Activated CD4-positive, CD25-positive, alpha-beta regulatory T cell treated with anti-CD3 and anti-CD28 coated beads, Interleukin-2, amount 50 U/mL, for 72 hours (primary cell): ENCODE measurements around the gene ATG4B.
A peak's percentile ranks its signal among the peaks of the same experiment; 100 is the strongest.

Source experiments
- DNase-seq: peaks from one replicate; pipeline ENCODE4 v3.0.0; 2021

The ATG4B gene

DNA sequence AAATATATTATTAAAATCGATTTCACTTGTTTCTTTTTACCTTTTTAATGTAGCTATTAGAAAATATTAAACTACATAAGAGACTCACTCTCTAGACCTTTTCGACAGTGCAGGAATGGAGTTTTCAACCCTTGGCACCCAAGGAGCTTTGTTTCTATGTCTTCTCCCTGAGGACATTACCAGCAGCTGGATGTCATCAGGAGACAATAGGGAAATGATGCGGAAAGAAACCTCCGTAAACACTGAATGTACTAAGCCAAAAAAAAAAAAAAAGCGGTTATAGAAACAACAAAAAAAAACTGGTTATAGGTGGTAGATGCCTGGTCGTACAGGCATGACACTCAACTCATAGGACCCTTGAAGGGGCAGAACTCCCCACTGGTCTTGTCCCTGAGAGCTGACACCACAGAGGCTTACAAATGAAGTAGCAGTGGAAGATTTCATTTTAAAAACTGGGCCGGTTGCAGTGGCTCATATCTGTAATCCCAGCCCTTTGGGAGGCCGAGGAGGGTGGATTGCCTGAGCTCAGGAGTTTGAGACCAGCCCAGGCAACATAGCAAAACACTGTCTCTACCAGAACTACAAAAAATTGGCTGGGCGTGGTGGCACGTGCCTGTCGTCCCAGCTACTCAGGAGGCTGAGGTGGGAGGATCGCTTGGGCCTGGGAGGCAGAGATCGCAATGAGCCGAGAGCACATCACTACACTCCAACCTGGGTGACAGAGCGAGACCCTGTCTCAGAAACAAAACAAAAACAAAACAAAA is 24.3 kb upstream of the ATG4B start:
- no peak for DNase-seq

DNA sequence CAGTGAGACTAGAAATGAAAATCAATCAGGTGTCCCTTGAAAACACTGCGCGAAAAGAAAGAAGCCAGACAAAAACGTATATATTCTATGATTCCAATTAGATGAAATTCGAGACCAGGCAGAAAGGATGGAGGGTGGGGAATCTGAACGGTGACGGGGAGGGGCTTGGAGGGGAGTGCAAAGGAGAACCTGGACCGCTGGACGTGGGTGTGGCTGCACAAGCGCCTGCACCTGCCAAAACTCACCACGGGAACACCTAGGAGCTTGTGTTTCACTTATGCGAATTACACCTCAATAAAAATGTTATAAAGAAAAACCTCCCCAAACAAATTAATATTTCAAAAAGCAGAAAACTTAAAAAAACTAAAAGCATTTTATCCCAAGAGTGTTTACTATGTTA is 22.5 kb upstream of the ATG4B start:
- no peak for DNase-seq

DNA sequence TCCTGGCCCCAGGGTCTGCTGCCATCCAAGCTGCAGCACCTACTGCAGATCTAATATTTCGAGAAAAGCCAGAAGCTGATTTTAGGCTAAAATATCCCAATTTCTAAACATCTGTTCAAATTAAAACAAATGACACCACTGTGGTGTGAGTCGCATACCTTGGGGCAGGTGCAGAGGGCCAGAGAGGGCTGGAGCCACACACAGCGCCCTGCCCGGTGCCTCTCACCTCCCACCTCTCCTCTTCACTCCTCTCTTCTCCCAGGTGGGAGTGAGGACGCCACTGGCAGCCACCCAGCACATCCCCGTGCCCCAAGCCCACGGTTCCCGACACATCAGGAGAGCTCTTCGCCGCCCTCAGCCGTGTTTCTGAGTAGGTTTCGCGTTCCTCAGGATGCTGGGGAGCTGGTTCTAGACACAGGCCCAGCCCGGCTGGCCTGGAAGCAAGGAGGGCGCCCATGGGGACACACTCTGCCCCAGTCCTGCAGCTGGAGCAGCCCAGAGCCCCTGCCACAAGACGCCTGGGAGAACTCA is 21.9 kb upstream of the ATG4B start:
- no peak for DNase-seq

DNA sequence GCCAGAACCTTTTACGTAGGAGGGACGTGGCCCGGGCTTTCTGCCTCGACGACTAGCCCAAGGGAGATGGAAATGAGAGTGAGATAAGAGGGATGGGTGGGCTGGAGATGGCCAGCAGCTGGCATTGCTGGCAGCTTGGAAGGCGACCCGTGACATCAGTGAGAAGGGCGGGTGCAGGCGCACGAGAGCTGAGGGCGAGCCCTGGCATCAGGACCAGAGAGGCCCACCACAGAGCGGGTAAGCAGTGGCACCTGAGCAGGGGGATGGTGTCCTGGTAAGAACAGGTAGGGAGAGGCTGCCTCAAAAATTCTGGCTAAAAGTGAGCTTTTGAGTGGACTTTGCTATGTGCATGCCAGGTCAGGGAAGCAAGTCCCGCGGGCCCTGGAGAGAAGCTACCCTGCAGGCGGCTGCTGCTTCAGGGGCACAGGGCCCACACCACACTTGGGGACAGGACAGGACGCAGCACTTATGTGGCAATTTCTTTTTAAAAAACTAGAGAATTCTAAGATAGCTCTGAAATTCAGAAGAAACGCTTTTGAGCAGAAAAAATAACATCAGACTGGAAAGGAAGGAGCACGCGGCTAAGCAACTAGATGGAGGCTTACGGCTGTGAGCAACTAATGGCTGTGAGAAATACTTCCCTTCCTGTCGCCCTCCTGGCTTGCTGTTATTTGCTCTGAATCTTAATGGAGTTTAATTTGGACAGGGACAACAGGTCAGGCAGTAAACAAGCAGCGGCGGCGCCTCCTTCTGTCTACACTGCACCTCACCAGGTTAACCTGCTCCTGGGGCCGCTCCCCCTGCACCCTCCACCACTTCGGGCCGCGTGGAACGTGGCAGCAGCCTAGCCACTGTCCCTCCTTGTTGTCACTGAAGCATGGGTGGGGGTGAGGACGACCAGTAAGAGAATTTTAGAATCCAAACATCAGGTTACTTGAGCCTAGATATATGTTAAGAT is 21.0 kb upstream of the ATG4B start:
- no peak for DNase-seq

DNA sequence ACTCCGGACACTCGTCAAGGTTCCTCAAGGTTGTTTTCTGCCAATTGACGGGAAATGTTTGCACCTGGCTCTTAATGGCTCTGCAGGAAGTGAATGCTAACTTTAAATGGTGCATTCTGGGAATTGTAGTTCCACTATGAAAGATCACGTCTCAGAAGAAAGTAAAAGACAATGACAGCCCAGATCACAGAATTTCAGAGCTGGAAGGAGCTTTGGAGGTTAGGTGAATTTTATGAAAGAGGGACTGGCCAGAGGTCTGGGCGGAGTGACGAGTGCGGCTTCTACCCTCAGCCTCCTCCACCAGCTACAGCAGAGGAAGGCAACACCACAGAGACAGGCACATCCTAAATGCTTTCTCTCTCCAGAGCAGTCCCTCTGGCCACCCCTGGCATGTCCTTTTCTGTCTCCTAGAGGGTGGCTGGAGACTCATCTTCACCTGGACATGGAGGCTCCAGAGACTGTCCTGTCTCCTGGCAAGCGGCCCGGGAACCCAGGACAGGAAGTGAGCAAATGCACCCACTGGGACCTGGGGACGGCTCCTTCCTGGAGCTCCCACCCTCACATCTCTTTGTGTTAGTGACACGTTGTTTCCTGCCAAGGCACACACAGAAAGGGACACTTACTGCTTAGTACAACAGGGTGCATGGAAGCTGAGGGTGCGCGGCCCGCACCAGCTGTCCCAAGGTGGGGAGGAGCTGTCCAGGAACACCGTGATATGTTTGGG is 19.9 kb upstream of the ATG4B start:
- no peak for DNase-seq

DNA sequence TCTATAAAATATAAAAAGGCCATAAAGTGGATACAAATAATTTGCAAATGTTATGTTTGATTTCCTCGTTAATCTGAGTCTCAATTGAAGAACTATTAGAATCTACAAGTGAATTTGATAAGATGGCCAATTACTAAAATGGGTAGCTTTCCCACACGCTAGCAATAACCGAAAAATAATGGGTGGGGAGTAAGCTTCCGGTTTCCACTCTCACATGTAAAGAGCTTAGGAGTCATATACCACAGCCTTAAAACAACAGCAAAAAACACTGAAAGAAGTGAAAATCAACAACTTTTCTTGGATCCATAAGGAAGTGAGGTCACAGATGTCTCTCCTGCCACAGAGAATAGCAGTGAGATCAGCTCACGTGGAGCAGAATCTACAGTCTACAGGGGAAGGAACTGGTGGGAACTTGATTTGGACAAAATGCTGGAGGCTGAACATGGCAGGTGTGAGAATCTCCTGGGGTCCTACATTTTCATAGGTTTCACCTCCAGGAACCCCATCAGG is 19.1 kb upstream of the ATG4B start:
- no peak for DNase-seq

DNA sequence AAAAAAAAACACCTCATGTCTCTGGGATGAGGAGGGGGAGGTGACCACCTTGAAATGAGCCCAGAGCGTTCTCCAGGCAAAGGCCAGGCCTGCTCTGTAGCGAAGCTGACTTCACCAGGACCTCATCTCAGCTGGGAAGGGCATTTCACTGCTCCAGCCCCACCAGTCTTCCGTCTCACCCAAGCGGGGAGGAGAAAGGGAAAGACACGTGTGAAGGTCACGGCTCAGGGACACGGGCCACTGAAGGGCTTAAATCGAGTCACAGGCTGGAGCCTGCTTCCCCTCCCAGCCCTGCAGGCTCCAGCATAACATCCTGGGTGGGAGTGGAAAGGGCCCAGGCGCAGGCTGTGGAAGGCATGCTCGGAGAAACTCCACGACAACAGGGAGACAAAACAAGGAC is 18.7 kb upstream of the ATG4B start:
- DNase-seq = no peak

DNA sequence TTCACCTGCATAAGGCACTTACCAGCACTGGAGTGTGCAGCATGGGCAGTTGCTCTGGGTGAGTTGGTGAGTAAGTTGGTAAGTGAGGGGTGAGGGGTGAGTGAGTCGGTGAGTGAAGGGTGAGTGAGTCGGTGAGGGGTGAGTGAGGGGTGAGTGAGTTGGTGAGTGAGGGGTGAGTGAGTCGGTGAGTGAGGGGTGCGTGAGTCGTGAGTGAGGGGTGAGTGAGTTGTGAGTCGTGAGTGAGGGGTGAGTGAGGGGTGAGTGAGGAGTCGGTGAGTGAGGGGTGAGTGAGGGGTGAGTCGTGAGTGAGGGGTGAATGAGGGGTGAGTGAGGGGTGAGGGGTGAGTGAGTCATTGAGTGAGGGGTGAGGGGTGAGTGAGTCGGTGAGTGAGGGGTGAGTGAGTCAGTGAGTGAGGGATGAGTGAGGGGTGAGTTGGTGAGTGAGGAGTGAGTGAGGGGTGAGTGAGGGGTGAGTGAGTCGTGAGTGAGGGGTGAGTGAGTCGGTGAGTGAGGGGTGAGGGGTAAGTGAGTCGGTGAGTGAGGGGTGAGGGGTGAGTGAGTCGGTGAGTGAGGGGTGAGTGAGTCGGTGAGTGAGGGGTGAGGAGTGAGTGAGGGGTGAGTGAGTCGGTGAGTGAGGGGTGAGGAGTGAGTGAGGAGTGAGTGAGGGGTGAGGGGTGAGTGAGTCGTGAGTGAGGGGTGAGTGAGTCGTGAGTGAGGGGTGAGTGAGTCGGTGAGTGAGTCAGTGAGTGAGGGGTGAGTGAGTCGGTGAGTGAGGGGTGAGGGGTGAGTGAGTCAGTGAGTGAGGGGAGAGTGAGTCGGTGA is 17.7 kb upstream of the ATG4B start:
- DNase-seq = no peak

DNA sequence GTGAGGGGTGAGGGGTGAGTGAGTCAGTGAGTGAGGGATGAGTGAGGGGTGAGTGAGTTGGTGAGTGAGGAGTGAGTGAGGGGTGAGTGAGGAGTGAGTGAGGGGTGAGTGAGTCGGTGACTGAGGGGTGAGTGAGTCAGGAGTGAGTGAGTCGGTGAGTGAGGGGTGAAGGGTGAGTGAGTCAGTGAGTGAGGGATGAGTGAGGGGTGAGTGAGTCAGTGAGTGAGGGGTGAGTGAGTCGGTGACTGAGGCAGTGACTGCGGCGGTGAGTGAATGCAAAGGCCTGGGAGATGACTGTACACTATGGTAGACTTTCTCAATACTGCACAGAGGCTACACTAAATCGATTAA is 17.1 kb upstream of the ATG4B start:
- DNase-seq = peak; percentile 54

DNA sequence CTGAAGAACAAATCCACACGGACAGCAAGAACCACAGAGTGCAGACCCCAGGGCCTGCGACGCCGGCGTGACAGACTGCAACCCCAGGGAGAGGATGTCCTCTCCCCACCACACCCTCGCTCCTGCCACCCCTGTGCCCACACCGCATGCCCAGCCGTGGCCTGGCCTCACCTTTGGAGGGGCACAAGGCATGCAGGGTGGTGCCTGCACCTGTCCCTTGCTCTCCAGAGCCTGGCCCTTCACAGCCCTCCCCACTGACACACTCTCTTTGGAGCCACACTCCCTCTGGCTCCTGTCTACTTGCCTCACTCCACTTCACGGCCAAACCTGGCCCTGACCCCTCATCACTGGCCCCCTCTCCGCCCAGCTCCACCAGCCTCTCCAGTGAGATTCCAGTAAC is 9.8 kb upstream of the ATG4B start:
- no peak for DNase-seq

DNA sequence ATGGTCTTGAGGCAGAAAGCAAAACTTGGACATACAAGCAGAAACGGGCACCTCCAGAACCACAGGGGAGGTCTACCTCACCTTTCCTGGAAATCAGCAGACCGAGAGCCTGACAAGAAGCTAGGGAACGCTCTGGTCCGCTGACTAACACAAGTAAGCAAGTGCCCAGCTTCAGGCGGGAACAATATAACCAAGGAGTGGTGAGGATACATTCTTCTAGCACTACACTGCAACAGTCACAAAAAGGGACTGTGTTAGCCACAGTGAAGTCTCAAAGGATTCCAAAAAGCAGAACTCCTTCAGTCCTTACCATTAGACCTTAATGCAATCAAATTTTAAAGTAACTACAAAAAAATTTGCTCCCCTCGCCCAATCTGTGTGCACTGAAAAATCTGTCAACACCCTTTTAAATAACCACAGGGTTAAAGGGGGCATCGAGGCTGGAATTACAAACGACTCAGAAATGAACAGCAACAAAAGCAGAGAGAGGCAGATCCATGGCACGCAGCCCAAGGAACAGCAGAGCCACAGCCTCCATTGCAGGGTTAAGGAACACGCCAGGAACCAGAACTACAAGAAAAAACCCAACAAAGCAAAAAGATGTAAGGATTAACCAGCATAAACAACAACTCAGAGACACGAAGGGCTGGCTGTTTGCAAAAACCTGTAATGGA is 7.6 kb upstream of the ATG4B start:
- DNase-seq = no peak

DNA sequence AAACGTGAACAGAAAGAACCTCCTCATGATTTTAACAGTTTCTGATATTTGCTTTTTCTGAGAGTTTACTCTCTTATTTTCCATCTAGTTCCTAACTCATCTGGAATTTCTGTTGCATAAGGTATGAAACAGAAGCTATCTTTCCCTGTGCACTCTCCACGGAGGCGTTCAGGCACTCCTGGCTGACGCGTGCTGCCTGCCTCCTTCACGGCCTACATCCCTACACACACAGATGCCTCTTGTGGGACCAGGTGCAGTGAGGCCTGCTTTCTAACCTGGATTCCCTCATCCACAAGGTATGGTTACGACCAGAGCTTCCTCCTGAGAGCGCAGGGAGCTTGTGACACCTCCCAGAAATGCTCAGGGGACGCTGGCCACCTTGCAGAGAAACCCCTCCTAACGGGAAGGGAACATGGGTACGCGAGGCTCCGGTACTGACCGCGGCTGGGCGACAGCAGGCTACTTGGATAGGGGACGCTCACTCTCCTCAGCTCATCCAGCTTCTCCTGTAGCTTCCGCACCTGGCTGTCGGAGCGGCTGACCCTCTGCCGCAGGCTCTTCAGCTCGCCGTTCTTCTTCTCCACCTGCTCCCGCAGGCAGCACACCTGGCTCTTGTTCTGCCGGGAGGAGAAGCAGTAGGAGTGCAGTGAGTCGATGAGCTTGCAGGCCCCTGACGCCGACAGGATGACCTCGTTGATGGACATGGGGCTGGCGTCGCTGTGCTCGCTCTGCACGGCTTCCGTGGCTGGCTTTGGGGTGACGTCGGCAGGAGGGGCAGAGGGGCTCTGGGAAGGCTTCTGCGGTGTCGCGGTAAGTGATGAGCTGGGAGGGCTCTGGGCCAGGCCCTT is 4.8 kb upstream of the ATG4B start:
- DNase-seq = no peak

DNA sequence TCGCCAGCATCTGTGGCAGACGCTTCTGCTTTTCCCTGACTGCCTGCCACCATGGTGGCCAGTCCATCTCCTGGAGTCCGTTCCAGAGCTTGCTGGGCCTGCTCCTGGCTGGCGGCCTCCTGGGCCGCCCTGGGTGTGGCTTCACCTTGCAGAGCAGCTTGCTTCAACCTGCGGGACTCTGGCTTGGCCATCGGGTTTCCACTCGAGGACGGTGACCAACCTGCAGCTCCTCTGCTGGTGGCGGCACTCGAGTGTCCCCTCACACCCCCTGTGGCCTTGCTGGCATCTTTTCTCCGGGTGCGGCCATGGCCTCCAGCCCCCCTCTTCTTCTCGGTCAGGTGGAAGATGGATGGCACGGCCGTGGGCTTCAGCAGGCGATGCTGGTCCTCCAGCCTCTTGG is 3.9 kb upstream of the ATG4B start:
- DNase-seq = no peak

DNA sequence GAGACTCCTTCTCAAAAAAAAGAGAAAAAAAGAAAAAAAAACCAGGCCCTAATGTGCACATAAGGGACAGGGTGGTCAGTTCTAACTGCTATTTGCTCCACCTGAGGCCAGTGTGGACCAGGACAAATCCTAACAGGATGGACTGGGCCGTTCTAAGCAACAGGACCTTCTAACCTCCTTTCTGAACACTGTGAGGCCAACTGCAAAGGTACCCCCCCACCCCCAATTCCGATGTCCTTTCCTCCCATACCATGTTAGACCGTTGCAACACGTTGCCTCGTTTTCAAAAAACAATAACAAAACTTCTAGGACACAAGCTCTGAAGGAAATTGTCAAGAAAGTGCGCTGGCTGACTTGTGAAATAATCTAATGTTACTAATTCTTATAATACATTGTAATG is 1.7 kb upstream of the ATG4B start:
- no peak for DNase-seq

DNA sequence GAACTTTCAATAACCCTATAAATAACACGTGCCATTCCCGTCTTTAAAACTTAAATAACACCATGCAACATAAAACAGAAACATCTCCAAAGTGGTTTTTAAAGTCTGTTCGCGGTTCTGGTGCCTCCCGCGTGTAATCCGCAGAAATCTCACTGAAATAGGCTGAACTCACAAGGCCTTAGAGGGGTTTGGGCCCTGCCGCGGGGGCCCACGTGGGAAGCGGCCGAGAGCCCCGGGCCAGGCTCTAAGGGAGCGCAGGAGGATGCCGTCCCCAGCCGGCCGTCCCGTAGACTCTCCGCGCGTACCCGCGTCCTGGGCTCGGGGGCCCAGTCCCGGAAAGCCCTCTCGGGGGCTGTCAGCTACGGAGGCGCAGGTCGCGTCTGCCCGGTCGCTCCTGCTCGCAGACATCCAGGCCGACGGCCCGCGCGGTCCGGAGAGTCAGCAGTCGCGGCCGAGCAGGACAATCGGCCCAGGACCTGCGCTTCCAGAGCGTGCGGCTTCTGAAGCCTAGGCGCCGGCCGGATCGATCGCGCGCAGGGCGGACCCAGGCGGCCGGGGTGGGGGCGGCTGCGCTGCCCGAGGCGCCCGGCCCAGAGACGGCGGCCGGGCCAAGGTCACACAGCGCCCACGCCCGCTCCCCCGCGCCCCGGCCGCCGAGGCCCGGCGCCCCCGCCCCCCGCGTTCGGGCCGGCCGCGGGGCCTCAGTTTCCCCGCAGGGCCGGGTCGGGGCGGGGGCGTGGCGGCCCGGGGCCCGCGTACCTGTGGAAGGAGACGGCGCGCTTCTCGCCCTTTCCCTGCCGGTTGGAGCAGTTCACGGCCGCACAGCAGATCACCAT is 1.1 kb upstream of the ATG4B start:
- peak; percentile 56 for DNase-seq

DNA sequence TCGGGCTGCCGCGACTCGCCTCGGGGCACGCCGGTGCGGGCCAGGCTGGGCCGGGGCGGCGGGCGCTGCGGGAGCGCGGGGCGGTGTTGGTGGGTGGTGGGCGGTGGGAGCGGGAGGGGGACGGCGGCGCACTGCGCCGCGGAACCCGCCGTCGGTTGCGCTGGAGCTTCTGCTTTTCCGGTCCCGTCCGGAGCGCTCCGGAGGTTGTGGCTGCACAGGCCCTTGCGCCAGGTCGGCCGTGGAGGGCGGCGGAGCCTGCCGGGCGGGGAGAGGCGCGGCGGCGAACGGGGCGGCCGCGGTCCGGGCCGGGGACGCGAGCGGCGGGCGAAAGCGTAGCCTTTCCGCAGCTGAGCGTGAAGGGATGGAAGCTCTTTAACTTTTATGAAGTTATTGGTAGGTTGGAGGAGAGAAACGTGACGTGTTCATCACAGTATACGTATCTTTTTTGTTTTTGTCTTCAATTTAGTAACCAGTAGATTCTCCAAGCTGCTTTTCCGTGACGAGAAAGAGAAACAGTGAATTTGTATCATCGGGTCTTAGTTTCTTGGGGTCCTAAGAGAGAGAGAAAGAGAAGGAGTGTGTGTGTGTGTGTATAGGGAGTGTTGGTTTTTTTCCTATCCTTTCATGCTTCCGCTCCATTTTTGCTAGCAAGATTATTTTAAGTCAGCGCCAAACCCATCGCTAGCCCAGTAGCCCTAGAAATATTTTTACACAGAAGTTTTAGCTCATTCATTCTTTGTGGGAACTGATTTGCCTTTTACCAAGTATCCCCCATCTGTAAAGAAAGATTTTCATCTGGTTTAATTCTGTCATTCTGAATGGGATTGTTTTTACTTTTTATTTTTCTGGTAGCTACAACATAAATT is 535 bp downstream of the ATG4B start:
- no peak for DNase-seq

DNA sequence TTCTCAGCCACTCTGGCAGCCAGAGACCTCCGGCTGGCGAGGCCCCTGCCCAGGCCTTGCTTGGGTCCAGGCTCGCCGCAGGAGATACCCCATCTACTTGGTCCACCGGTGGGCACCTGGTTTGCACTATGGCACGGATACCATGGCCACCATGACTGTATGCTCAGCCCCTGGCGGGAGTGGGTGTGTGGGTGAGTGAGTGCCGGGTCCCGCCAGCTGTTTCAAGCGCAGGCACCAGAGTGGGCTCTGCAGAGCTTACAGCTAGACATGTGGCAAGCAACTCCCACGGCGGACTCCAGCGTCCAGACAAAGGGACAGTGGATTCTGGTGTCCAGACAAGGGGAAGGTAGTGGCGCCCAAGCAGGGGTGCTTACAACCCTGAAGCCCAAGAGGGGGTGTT is 1.4 kb downstream of the ATG4B start:
- no peak for DNase-seq

DNA sequence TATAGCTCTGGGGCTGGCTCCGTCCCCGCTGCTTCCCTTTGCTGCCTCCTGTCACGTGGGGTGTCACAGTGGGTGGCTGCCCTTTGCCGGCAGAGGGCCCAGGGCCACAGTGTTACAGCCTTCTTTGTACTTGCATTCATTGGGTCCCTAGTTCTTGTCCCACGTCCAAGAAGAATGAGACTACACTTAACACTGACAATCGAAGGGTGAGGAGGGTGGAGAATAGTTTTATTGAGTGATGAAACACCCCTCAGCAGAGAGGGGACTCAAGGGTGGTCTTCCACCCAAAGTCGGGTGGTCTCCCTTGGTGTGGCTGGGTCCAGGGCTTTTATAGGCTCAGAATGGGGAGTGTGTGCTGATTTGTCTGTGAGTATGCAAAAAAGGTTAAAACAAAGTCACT is 1.9 kb downstream of the ATG4B start:
- DNase-seq = no peak
